Osteocyte (in vitro differentiated cells): ENCODE measurements around the gene ST8SIA5. TPM values are rescaled to one million over a fixed set of nuclear protein-coding genes. Genes with fewer than 3 reads are reported as not detected.

Source experiments
- DNase-seq: peaks from one replicate; pipeline ENCODE4 v3.0.0; 2021; ENCODE audit warnings: mixed read lengths; ENCODE audit not compliant: unreplicated experiment; ENCODE audit errors: extremely low spot score
- H3K27ac Mint-ChIP-seq: one replicate; pipeline ENCODE4 v1.8.0; 2021; ENCODE audit warnings: mild to moderate bottlenecking, mixed read lengths; ENCODE audit not compliant: unreplicated experiment
- H3K27me3 Mint-ChIP-seq: one replicate; pipeline ENCODE4 v1.8.0; 2021; ENCODE audit warnings: mixed read lengths; ENCODE audit not compliant: unreplicated experiment
- H3K36me3 Mint-ChIP-seq: one replicate; pipeline ENCODE4 v1.8.0; 2021; ENCODE audit warnings: mixed read lengths; ENCODE audit not compliant: unreplicated experiment
- H3K4me1 Mint-ChIP-seq: one replicate; pipeline ENCODE4 v1.8.0; 2021; ENCODE audit warnings: mixed read lengths; ENCODE audit not compliant: unreplicated experiment
- H3K4me3 Mint-ChIP-seq: one replicate; pipeline ENCODE4 v1.8.0; 2021; ENCODE audit warnings: mild to moderate bottlenecking, moderate library complexity, mixed read lengths; ENCODE audit not compliant: unreplicated experiment
- H3K9me3 Mint-ChIP-seq: one replicate; pipeline ENCODE4 v1.8.0; 2021; ENCODE audit warnings: mixed read lengths; ENCODE audit not compliant: unreplicated experiment
- CTCF ChIP-seq: fragments of 200-600 bp; sonication (generic); IDR thresholded peaks from 2 replicates; pipeline ENCODE4 v1.5.0; 2021; ENCODE audit warnings: antibody characterized with exemption, mild to moderate bottlenecking, moderate library complexity
- total RNA-seq: library from RNA; stranded (reverse); gene quantifications from 2 replicates; pipeline ENCODE4 v1.2.1, GENCODE V29; 2021

ST8SIA5 gene
- total RNA-seq, 1 donor from 2014 or later, result 0.30 TPM

DNA sequence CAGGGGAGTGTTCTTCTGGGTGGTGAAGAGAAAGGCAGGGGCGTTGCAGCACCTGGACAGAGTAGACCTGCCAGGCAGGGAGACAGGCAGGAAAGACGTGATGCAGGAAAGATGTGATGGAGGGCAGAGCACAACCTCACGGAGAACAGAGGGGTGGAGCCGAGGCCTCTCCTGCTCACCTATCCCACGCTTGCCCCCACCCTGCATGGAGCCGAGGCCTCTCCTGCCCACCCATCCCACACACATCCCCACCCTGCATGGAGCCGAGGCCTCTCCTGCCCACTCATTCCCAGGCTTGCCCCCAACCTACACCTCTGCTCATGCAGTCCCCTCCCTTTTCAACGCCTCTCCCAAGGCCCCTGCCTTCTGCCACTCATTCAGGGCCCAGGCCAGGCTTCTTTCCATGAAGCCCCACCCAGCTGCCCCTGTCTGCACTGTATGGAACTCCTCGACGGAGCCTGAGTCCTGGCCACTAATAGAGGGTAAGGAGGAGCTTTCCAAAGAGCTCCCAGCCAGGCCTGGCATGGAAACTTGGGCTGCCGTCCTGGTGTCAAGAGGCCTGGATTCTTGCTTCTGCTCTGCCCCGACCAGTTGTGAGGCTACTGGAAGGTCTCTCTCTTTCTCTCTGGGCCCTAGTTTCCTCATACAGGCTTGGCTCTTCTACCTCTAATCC, 67.9 kb downstream of the ST8SIA5 start:
- H3K36me3 Mint-ChIP-seq, result no peaks in the 10 kb centered on the region
- no peaks in the 10 kb centered on the region for H3K4me1 Mint-ChIP-seq
- TF ChIP-seq CTCF, result no peak
- H3K9me3 Mint-ChIP-seq, result no peaks in the 10 kb centered on the region
- no peak overlapping the region for H3K4me3 Mint-ChIP-seq
- H3K27ac Mint-ChIP-seq, result no peak overlapping the region
- peaks cover 3% of the 10 kb centered on the region for H3K27me3 Mint-ChIP-seq
- no peak for DNase-seq

- H3K4me1 Mint-ChIP-seq, result no peaks in the 10 kb centered on the region
- H3K27me3 Mint-ChIP-seq, result no peaks in the 10 kb centered on the region
- no peaks in the 10 kb centered on the region for H3K36me3 Mint-ChIP-seq
- no peak overlapping the region for H3K4me3 Mint-ChIP-seq
- H3K9me3 Mint-ChIP-seq, result no peaks in the 10 kb centered on the region
- no peak for TF ChIP-seq CTCF
- no peak overlapping the region for H3K27ac Mint-ChIP-seq
- DNase-seq, result no peak
These were observed 70.7 kb downstream of the ST8SIA5 start for GRCh38 chr18:46686186-46686585.

DNA sequence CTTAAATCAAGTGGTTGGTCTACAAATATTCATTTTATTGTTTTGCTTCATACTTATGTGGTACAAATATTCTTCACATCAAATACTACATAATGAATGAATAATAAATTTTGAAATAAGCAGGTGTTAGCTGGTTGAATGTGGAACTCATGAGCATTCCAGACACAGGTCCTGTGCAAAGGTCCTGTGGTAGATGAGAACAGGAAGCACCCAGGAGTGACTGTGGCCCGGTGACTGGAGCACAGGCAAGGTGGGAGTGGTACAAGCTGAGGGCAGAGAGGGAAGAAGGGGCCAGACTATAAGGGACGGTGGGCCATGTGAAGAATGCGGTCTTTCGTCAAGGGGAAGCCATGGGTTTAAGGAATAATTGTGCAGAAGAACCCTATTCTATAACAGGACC, 73.6 kb downstream of the ST8SIA5 start:
- H3K9me3 Mint-ChIP-seq, result no peaks in the 10 kb centered on the region
- TF ChIP-seq CTCF, result no peak
- no peak overlapping the region for H3K4me3 Mint-ChIP-seq
- no peaks in the 10 kb centered on the region for H3K27me3 Mint-ChIP-seq
- H3K36me3 Mint-ChIP-seq, result no peaks in the 10 kb centered on the region
- DNase-seq, result no peak
- H3K27ac Mint-ChIP-seq, result no peak overlapping the region
- H3K4me1 Mint-ChIP-seq, result no peaks in the 10 kb centered on the region

- Mint-ChIP-seq H3K4me3 (no peak overlapping the region), H3K27ac (no peak overlapping the region), H3K27me3 (peaks cover 3% of the 10 kb centered on the region), H3K4me1 (no peaks in the 10 kb centered on the region), H3K9me3 (no peaks in the 10 kb centered on the region), H3K36me3 (no peaks in the 10 kb centered on the region)
- TF ChIP-seq CTCF, result no peak
- no peak for DNase-seq
These were observed 75.8 kb downstream of the ST8SIA5 start for GRCh38 chr18:46680784-46681695.
